Stimulated activated naive B cell treated with anti-CD40 and anti-IgM and Interleukin-4, amounts not matched to agents 10 μg/mL and 1 μg/mL and 100 μg/mL, for 72 hours (primary cell): ENCODE measurements around the gene CCDC39.
"Not testable (repeated sequence)": the region's sequence is repeated elsewhere in the genome, so short reads cannot be mapped to it uniquely, and the experiment has no call there.

Source experiments
- ATAC-seq, 2 donors: fragments of 150-1000 bp; cut with Tn5 transposase; replicated peaks; 2 replicates each; pipeline ENCODE4 v1.10.0; 2021; ENCODE audit warnings: moderate library complexity in 1 of 2
- DNase-seq: peaks from one replicate; pipeline ENCODE4 v3.0.0; 2021
- H3K27ac Mint-ChIP-seq: one replicate; pipeline ENCODE4 v1.8.0; 2022; ENCODE audit warnings: mild to moderate bottlenecking, mixed read lengths
- H3K27me3 Mint-ChIP-seq, 2 donors: one replicate each; pipeline ENCODE4 v1.8.0; 2022; ENCODE audit warnings: mixed read lengths in 2 of 2
- H3K36me3 Mint-ChIP-seq, 2 donors: one replicate each; pipeline ENCODE4 v1.8.0; 2022; ENCODE audit warnings: mixed read lengths in 2 of 2, mild to moderate bottlenecking in 1 of 2
- H3K4me1 Mint-ChIP-seq, 2 donors: one replicate each; pipeline ENCODE4 v1.8.0; 2022; ENCODE audit warnings: mixed read lengths in 2 of 2, mild to moderate bottlenecking in 1 of 2
- H3K4me3 Mint-ChIP-seq, 2 donors: one replicate each; pipeline ENCODE4 v1.8.0; 2022; ENCODE audit warnings: mild to moderate bottlenecking in 2 of 2, mixed read lengths in 2 of 2, moderate library complexity in 1 of 2
- H3K9me3 Mint-ChIP-seq, 2 donors: one replicate each; pipeline ENCODE4 v1.8.0; 2022; ENCODE audit warnings: mixed read lengths in 2 of 2, mild to moderate bottlenecking in 1 of 2

CCDC39 gene

DNA sequence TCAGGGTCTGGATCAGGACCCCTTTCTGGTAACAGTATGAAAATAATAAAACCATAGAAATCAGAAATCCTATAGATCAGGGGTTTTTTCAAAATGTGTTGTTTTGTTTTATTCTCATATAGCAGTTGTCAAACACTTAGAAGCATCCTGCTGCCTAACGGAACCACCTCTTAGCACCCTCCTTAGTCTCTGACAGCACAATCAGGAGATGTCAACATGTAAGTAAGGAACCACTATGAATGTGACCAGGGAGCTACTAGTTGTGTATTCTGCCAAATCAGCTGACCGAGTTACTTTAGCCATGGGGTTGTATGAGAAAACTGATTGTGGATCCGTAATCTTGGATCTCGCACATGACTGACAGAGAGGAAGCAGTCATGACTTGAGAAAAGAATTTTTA, 22.2 kb downstream of the CCDC39 start:
- Mint-ChIP-seq H3K27ac (no peak overlapping the region), H3K36me3 (no peaks in the 10 kb centered on the region), H3K4me3 (no peak overlapping the region), H3K9me3 (no peaks in the 10 kb centered on the region), H3K27me3 (peaks cover 12 to 24% of the 10 kb centered on the region in 2 donors), H3K4me1 (no peaks in the 10 kb centered on the region)
- ATAC-seq (no peak), DNase-seq (no peak)

DNA sequence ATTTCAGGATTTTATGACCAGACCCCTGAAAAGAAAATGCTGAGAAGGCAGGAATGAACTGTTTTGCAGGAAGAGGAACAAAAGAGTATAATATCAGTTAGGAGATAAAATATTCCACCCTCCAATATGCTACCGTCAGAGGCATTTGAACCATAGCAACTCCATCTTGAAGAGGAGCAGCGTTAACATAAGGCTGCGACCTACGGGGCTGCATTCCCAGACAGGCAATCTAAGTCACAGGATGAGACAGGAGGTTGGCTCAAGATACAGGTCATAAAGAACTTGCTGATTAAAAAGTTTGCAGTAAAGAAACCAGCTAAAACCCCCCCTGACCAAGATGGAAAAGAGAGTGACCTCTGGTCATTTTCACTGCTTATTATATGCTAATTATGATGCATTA, 22.9 kb downstream of the CCDC39 start:
- Mint-ChIP-seq H3K27ac (no peak overlapping the region), H3K27me3 (peaks cover 12 to 24% of the 10 kb centered on the region in 2 donors)
- no peak for ATAC-seq

DNA sequence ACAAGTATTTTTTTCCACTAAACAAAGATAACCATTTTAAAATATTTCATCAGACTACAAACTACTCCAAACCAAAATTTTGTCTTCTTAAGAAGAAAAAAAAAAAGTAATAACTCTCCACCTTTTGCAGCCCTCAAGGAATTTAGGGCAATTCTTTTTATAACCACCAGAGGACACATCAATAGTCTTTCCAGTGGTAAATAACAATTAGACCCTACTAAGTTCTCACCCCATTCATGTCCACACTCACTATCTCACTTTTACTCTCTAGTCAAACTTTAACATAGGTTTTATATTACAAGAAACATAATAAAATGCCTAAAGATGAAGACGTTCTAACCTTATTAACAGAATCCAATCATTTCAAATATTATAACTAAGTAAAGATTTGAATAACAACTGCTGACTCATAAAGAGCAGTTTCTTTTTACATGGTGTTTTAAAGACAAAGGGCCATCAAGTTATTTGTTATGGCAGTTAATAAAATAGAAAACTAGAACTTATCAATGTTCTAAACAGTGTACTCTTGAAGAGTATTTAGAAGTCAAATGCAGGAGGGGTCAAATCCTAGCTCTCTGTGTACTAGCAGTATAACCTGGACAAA, 33.0 kb downstream of the CCDC39 start:
- Mint-ChIP-seq H3K27ac (no peak overlapping the region), H3K36me3 (no peaks in the 10 kb centered on the region), H3K9me3 (no peaks in the 10 kb centered on the region), H3K4me3 (no peak overlapping the region), H3K27me3 (peaks cover 20 to 37% of the 10 kb centered on the region in 2 donors), H3K4me1 (no peaks in the 10 kb centered on the region)
- DNase-seq (no peak), ATAC-seq (no peak)

More for the DNA sequence above, 22.9 kb downstream of the CCDC39 start:
- DNase-seq: no peak
- Mint-ChIP-seq H3K4me3 (no peak overlapping the region), H3K9me3 (no peaks in the 10 kb centered on the region), H3K4me1 (no peaks in the 10 kb centered on the region), H3K36me3 (no peaks in the 10 kb centered on the region)

DNA sequence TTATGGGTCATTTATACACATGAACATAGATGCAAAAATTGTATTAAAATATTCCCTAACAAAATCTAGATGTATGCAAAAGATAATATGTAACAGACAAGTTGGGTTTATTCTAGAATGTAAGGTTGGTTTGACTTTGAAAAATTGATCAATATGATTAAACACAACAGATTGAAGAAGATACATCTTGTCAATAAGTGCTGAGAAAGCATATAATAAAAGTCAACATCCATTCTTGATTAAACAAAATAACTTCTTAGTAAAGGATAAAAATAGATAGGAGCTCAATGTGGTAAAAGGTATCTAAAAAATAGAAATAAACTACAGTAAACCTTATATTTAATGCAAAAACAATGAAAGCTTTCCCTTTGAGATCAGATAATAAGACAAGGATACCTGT, 38.3 kb downstream of the CCDC39 start:
- H3K4me3 Mint-ChIP-seq: no peak overlapping the region
- no peaks in the 10 kb centered on the region for H3K9me3 Mint-ChIP-seq
- no peaks in the 10 kb centered on the region for H3K36me3 Mint-ChIP-seq
- ATAC-seq: no peak
- no peak overlapping the region for H3K27ac Mint-ChIP-seq
- no peak for DNase-seq
- peaks cover 18 to 44% of the 10 kb centered on the region in 2 donors for H3K27me3 Mint-ChIP-seq
- no peaks in the 10 kb centered on the region for H3K4me1 Mint-ChIP-seq

DNA sequence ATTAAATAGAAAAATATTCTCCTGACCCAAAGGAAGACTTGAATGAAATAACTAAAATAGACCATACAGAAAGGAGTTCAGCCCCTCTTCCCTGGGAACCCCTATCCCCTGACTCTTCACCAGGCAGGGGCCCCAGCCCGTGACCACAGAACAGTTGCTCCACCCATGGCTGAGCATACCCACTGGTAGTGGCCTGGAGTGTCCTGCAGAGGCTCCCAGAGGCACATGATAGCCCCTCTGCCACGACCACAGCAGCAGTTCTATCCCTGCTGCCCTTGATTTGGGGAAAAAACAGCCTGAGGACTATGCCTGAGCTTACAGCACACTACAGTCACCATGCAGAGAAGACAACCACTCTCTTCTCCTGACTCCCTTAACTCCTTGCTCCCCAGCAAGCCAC, 45.6 kb downstream of the CCDC39 start:
- Mint-ChIP-seq H3K36me3 (no peaks in the 10 kb centered on the region), H3K4me1 (no peaks in the 10 kb centered on the region), H3K9me3 (no peaks in the 10 kb centered on the region), H3K27ac (no peak overlapping the region), H3K4me3 (no peak overlapping the region), H3K27me3 (peaks cover 40 to 55% of the 10 kb centered on the region in 2 donors)
- ATAC-seq (peak in 1 of 2 donors; percentile 33), DNase-seq (no peak)

DNA sequence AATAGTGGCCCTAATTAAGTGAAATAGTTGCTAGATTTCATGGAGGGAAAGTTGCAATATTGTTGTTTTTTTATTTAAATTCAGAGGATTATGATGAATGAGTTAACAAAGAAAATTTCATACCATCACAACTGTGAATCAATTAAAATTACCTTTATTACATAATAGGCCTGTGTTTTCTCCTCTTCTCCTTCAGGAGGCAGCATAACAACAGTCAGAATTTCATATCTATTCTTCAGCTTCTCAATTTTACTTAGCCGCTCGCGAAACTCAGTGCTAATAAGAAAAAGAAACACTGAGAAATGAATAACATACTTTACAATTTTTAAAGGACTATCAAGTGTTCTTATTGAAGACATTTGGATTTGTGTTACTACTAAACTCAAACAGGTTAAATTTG, 48.0 kb downstream of the CCDC39 start:
- no peak for ATAC-seq
- no peak for DNase-seq
- Mint-ChIP-seq H3K27ac (no peak overlapping the region), H3K27me3 (peaks cover 36 to 39% of the 10 kb centered on the region in 2 donors), H3K36me3 (peaks cover 9 to 10% of the 10 kb centered on the region in 2 donors), H3K9me3 (no peaks in the 10 kb centered on the region), H3K4me1 (peaks cover 2 to 11% of the 10 kb centered on the region in 2 donors), H3K4me3 (no peak overlapping the region)

DNA sequence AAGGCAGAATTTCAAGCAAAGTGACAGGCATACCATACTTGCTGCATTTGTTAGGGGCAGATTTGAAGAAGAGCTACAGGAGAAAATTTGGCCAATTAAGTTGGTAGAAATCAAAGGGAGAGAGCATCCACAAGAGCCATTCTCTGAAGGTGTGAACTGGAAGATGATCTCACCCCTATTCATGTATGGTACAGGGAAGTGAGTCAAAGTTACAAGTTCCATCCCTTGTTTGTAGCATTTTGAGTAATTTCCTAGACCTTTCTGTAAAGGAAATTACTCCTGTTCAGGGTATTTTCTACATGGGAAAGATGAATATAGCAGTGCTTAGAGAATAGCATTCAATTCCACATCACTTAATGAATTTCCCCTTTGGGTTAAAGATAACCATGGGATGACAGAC, 48.9 kb downstream of the CCDC39 start:
- Mint-ChIP-seq H3K27me3 (peaks cover 28 to 29% of the 10 kb centered on the region in 2 donors), H3K4me1 (peaks cover 2 to 11% of the 10 kb centered on the region in 2 donors), H3K9me3 (no peaks in the 10 kb centered on the region), H3K4me3 (no peak overlapping the region), H3K36me3 (peaks cover 17 to 19% of the 10 kb centered on the region in 2 donors), H3K27ac (no peak overlapping the region)
- DNase-seq: no peak
- ATAC-seq: no peak

DNA sequence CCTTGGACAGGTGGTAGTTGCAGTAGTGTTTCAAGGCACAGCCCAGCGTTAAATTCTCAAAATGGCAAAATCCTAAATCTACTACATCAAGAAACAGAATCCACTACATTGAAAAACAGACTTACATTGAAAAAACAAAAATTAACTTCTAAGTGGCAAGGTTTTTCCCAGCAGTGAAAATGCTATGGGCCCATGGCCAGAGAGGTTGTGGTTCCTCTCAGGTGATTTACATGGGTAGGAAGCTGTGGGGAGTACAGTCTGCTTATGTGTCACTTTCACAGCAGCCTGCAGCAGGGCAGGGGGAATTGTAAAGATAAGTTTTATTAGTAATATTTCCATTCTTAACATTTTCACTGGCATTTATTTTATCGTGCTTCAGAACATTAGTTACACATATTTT, 52.4 kb downstream of the CCDC39 start:
- Mint-ChIP-seq H3K27me3 (peaks cover 0 to 4% of the 10 kb centered on the region in 2 donors), H3K4me3 (no peak overlapping the region), H3K27ac (no peak overlapping the region), H3K9me3 (peaks cover 14 to 16% of the 10 kb centered on the region in 2 donors), H3K36me3 (peaks cover 49 to 55% of the 10 kb centered on the region in 2 donors), H3K4me1 (peaks cover 13 to 29% of the 10 kb centered on the region in 2 donors)
- ATAC-seq: peak; percentile 84 to 90
- no peak for DNase-seq

DNA sequence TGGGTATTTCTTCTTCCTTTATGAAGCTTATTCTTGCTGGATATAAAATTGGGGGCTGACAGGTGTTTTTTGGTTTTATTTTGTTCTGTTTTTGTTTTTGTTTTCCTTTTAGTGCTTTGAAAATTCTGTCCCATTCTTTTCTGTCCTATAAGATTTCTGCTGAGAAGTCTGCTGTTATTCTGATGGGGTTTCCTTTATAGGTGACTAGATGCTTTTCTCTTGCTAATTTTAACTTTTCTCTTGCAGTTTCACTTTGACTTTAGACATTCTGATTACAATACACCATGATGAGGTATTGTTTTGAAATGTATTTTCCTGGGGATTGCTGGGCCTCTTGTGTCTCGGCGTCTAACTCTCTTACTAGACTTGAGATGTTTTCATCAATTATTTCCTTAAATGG, 54.6 kb downstream of the CCDC39 start:
- ATAC-seq: peak in 1 of 2 donors; percentile 31
- DNase-seq: no peak
- Mint-ChIP-seq H3K27ac (peak overlapping the region; percentile 65), H3K4me1 (peaks cover 13 to 29% of the 10 kb centered on the region in 2 donors), H3K36me3 (peaks cover 58 to 70% of the 10 kb centered on the region in 2 donors), H3K27me3 (no peaks in the 10 kb centered on the region), H3K9me3 (peaks cover 16 to 20% of the 10 kb centered on the region in 2 donors), H3K4me3 (no peak overlapping the region)

DNA sequence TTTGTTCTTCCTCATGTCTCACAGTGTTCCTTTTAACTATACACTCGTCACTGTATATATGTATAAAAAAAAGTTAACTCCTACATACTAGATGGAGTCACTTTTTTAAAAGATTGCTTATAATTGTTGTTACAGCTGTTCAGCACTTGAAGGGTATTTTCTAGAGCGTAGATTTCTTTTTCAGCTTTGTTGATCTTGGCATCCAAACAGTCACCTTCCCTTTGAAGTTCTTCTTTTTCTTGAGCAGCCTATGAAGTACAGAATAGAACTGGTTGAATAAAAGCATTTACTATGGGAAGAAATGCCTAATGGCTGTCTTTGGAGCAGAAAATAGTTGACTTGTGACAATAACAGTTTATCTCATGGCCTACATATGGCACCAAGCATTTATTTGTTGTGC, 59.6 kb downstream of the CCDC39 start:
- Mint-ChIP-seq H3K27me3 (no peaks in the 10 kb centered on the region), H3K27ac (no peak overlapping the region), H3K9me3 (peaks cover 14 to 17% of the 10 kb centered on the region in 2 donors), H3K4me3 (no peak overlapping the region), H3K36me3 (peaks cover 36 to 51% of the 10 kb centered on the region in 2 donors), H3K4me1 (peaks cover 10 to 14% of the 10 kb centered on the region in 2 donors)
- no peak for ATAC-seq
- DNase-seq: no peak

DNA sequence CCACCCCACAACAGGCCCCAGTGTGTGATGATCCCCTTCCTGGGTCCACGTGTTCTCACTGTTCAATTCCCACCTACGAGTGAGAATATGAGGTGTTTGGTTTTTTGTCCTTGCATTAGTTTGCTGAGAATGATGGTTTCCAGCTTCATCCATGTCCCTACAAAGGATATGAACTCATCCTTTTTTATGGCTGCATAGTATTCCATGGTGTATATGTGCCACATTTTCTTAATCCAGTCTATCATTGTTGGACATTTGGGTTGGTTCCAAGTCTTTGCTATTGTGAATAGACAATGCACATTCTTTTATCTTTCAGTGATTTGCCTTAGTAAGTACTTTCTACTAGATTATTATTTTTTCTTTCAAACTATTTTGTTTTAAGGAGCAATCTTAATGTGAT, 60.7 kb downstream of the CCDC39 start:
- Mint-ChIP-seq H3K9me3 (peaks cover 3 to 12% of the 10 kb centered on the region in 2 donors), H3K36me3 (peaks cover 26 to 40% of the 10 kb centered on the region in 2 donors)
- ATAC-seq, H3K27ac Mint-ChIP-seq, H3K27me3 Mint-ChIP-seq, H3K4me3 Mint-ChIP-seq, H3K4me1 Mint-ChIP-seq, DNase-seq: not testable (repeated sequence)

DNA sequence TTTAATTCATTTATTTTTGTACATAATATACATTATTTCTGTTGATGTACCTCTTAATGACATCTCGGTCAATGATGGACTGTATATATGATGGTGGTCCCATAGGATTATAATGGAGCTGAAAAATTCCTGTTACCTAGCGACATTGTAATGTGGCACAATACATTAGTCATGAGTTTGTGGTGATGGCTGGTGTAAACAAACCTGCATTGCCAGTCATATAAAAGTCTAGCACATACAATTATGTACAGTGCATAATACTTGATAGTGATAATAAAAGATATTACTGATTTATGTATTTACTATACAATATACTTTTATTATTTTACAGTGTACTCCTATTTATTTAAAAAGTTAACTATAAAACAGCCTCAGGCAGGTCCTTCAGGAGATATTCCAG, 62.2 kb downstream of the CCDC39 start:
- Mint-ChIP-seq H3K27ac (no peak overlapping the region), H3K4me1 (peaks cover under 1 to 2% of the 10 kb centered on the region in 2 donors), H3K4me3 (no peak overlapping the region), H3K9me3 (peaks cover 0 to 7% of the 10 kb centered on the region in 2 donors), H3K36me3 (peaks cover 23 to 32% of the 10 kb centered on the region in 2 donors), H3K27me3 (no peaks in the 10 kb centered on the region)
- no peak for ATAC-seq
- no peak for DNase-seq

DNA sequence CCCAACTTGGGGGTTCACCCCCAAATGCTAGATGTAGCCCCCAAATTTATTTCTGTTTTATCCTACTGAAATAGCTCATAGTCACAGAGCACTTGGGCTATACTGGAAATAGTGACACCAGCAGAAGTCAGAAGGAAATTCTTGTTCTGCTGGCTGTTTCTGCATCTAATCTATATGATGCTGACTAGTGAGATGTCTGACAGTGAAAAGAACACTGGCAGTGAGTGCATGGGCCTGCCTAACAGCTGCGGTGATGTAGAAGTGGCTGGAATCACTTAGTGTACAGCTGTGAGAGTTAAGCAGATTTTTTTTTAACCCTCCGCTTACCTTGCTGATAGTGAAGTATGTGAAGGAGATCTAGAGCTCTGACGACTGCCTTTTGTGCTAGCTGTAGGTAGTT, 63.3 kb downstream of the CCDC39 start:
- peaks cover 0 to 2% of the 10 kb centered on the region in 2 donors for H3K4me1 Mint-ChIP-seq
- no peak overlapping the region for H3K4me3 Mint-ChIP-seq
- H3K27me3 Mint-ChIP-seq: no peaks in the 10 kb centered on the region
- no peak overlapping the region for H3K27ac Mint-ChIP-seq
- H3K36me3 Mint-ChIP-seq: peaks cover 20 to 27% of the 10 kb centered on the region in 2 donors
- ATAC-seq (no peak), DNase-seq (no peak)
- H3K9me3 Mint-ChIP-seq: peaks cover 0 to 2% of the 10 kb centered on the region in 2 donors

DNA sequence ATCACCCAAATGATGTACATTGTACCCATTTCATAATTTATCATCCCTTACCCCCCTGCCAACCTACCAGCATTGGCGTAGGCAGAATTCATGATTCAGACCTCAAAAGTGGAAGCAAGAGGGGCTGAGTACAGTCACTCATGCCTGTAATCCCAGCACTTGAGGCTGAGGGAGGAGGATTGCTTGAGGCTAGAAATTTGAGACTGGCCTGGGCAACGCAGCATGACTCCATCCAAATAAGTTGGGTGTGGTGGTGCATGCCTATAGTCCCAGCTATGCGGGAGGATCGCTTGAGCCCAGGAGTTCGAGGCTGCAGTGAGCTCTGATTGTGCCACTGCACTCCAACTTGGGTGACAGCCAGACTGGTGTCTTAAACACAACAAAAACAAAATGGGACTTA, 66.9 kb downstream of the CCDC39 start:
- H3K36me3 Mint-ChIP-seq: peaks cover 28 to 30% of the 10 kb centered on the region in 2 donors
- no peak for DNase-seq
- peaks cover 0 to 3% of the 10 kb centered on the region in 2 donors for H3K4me1 Mint-ChIP-seq
- no peak overlapping the region for H3K27ac Mint-ChIP-seq
- no peaks in the 10 kb centered on the region for H3K27me3 Mint-ChIP-seq
- H3K9me3 Mint-ChIP-seq: no peaks in the 10 kb centered on the region
- H3K4me3 Mint-ChIP-seq: no peak overlapping the region
- no peak for ATAC-seq

DNA sequence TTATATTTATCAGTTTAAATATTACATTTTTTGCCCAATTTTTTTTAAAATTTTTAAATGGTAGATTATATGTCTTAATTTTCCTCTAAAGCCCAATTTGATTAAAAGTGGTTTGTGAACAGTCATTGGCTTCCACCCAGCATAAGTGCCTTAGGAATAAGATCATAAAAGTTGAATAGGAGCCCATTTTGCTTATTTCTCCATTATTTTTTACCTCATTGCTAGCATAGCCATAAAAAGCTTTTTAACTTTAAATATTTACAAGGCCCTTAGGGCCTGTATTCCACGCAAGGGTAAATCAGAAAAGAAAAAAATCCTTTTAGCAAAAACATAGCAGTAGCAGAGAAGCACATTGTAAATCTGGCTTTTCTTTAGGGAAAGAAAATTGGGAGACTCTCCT, 68.3 kb downstream of the CCDC39 start:
- no peak for ATAC-seq
- Mint-ChIP-seq H3K27ac (no peak overlapping the region), H3K4me3 (no peak overlapping the region), H3K27me3 (no peaks in the 10 kb centered on the region), H3K9me3 (no peaks in the 10 kb centered on the region), H3K36me3 (peaks cover 31 to 33% of the 10 kb centered on the region in 2 donors), H3K4me1 (peaks cover 0 to 3% of the 10 kb centered on the region in 2 donors)
- no peak for DNase-seq
